ENCODE results near the gene SIPA1.
A peak's percentile ranks its signal among the peaks of the same experiment; 100 is the strongest.

SIPA1 gene

DNA sequence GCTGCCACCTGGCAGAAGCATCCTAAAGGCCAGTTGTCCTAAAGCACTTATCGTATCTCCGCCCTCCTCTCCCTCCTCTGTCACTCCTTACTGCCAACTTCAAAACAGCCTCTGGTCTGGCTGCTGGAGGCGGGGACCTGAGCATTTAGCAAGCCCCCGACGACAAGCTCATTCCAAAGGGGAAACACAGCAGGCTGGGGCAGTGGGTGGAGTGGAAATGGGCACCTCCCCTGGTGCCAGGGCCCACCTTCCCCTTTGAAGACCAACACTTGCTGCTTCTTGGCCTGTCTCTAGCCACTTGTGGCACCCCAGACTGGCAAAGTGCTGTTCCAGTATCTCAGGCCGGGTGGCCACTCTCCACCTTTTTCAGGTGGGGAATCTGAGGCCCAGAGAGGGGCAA lies 27.5 kb upstream of the SIPA1 start:
- DNase-seq: no peak

DNA sequence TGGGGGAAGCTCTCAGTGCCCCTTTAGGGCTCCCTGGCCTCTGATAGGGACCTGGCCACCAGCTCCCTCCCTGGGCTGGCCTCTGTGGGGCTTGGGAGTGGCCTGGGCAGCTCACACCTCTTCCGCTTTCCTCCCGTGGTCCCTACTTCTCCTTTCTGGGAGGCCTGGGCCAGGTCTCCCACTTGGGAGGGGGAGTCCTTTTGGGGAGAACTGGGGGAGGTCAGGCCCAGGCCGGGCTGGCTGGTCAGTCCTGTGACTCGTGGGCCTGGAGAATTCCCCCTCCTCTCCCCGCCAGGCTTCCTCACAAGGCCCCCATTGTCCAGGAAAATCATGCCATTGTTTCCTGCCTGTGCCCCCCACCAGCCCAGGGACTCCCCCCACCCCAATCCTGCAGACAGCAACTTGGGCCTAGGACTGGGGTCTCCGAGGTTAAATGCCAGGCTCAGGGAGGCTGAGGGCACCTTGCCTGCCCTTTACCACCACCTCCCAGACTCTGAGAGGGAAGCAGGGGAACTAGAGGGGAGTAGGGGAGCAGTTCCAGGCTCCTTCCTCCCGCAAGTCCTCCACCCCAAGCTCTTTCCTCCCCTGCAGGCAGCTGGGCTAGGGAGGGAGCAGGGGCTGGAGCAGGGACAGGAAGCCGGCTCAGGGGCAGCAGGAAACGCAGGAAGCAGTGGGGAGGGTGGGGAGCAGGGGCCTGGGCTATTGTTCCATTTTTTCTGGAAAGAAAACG lies 26.7 kb upstream of the SIPA1 start:
- no peak for DNase-seq

DNA sequence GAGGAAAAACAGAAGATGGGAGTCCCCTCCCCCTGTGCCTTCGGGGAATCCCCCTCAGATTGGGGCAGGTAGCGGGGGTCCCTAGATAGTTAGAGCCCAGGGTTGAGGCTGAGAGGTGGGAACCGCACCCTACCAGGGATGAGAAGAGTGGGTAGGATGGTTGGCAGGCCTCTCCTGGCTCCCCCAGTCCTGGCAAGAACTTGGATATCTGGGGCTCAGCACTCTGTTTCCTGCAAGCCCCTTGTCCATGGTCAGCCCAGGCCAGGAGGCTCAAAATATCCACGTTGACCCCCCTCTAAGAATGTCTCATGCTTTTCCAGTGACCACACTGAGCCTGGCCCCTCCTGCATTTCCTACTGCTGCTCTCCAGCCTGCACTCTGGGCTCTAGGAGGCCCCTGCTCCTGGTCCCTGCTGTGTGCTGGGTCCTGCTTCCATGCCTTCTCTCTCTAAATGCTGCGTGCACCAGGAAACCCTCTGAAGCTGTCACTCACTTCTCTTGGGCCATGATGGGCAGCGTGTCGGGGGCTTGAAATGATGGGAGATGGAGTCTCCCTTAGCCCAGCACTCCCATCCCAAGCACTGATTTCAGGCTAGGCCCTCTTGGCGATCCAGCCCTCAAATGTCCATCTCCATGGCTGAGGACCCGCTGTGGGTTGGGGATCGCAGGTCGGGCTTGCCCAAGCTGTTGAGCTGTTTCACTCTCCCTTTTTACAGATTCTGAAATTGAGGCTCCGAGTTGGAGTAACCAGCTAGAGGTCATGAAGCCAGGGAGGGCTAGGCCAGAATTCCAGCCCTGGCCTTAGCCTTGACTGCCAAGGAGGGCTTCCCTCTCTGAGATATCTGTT lies 25.9 kb upstream of the SIPA1 start:
- DNase-seq: no peak

DNA sequence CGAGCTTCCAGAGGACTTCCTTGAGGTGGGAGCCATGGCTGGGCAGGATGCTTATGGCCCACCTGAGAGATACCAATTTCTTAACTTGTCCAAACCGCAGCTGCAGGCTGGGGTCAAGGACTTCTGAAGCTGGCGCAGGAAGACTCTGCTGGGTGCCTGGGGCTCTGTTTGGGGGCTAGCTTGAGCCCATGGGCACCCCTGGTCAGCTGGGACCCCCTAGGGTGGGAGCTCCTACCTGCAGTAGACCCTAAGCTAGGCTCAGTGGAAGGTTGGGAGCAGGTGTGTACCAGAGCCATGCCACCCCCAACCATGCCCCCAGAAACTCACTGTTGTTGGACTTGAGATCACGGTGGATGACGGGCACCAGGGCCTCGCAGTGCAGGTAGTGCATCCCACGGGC lies 25.2 kb upstream of the SIPA1 start:
- DNase-seq: no peak

DNA sequence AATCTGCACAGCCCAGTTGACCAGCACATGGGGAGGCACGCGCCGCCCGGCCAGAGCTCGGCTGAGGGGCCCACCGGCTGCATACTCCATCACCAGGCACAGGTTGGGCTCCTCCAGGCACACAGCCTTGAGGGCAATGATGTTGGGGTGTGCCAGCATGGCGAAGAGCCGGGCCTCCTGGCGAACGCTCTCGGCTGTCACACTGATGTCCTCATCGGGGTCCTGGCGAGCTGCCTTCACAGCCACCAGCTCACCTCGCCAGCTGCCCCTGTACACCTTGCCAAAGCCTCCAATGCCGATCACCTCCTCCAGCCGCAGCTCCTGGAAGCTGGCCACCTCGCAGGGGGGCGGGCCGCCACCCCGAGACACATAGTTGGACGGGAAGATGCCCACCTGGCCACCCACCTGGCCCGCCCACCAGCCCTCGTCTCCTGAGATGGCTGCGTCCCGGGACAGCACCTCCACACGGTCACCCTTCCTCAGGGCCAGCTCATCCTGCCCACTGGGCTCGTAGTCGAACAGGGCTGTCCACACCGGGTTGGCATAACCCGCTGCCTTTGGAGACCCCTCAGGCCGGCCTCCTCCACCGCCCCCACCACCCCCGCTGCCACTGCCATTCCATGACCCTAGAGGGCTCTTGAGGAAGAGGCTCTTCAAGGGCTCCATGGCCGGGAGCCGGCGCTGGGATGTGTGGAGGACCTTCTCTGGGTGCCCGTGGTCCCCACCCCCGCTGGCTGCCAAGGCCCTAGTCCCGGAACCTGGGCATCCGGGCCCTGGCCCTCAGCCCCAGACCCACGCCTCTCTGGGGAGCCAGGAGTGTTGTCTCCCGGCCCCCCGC lies 24.6 kb upstream of the SIPA1 start:
- DNase-seq: no peak

DNA sequence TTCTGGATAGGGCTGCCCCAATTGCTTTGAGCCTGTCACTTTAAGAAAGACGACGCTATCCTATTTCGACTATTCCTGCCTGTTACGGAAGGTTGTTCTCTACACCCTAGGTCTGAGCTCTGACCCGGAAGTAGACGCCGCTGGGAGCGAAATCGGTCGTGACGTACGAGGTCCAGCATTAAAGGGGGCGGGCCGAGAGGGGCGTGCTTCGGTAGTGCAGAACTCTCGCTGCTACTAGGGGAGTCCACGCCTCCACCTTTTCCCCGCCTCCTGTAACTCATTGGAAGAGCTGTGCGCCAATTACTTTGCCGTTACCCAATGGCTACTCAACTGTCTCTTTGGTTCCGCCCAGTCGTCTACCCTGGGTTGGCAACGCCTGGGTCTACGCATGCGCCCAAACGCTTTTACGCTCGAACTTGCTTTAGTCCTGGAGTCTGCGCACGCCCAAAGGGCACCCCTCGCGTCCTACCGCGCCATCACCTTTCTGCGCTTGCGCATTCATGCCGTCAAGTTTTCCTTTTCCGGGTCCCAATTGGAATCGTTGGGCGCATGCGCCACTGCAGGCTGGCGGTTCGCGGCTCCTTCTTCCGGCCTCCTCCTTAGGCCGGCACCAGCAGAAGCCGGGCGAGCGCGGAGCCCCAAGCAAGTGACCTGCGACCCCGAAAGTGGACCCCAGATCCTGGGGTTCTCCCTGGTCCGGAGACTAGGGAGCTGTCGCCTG lies 22.5 kb upstream of the SIPA1 start, which contains the start of gene PCNX3:
Gene PCNX3, plus strand, starts transcription at position 548 of the 721 bp plus-strand sequence. CDS start 536 bp downstream, outside the sequence.
- peak; percentile 100 for DNase-seq

DNA sequence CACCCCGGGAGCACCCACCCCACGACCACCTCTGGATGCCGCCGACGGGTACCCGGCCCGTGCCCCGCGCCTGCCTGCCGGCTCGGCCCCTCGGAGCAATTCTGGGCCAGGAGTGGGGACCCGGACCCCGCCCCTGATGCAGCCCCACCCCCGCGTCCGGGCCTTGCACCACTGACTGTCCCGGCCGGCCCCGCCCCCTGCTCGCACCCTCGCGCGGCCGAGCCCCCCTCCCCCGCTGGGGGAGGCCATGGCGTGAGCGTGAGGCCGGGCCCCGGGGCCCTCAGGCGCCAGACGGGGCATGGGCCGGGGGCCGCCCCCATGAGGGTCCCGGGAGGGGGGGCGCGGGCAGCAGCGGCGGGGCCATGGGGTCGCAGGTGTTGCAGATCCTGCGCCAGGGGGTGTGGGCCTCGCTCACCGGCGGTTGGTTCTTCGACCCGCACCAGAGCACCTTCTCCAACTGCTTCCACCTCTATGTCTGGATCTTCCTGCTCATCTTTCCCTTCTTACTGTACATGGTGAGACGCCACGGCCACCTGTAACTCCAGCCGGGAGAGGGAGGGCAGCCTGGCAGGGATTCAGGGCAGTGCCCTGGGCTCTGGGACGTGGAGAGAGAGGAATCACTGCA lies 21.8 kb upstream of the SIPA1 start:
- no peak for DNase-seq

DNA sequence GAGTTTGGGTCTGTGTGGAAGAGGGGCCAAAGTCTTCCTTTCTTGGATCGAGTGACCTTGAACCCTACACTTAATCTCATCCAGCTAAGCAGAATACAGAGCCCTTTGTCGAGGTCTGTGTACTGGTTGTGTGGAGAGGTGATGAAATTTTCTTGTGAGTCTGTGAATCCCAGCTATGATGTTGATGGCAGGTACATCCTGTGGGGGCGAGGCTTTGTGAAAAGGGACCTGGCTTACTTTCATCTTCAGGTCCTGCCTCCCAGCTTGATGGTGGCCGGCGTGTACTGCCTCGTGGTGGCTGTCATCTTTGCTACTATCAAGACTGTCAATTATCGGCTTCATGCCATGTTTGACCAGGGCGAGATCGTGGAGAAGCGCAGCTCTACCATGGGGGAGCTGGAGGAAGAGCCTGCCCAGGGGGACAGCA lies 21.3 kb upstream of the SIPA1 start:
- no peak for DNase-seq

DNA sequence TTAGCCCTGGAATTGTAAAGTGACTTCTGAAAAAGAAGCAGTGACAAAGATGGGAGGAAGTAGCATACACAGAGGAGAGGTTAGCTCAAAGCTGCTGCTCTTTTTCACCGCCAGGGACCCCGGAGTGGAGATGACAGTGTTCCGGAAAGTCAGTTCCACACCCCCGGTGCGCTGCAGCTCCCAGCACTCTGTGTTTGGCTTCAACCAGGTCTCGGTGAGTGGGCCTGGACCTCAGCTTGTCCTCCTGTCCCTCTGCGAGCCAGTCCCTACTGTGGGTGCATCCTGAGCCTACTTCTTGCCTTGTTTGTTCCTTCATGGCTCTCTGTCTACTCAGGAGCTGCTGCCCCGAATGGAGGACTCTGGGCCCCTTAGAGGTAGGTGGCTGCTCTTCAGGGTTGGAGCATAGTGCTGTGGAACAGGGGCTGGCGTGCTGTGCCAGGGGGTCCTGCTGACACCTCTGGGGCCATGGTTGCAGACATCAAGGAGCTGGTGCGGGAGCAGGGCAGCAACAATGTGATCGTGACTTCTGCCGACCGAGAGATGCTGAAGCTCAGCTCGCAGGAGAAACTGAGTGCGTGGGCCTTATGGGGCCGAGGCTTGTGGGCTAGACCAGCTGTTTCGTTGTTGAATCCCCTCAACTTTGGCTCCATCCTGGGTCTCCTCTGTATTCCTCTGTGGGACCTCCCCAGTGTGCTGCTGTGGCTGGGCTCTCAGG lies 20.6 kb upstream of the SIPA1 start:
- DNase-seq: no peak

DNA sequence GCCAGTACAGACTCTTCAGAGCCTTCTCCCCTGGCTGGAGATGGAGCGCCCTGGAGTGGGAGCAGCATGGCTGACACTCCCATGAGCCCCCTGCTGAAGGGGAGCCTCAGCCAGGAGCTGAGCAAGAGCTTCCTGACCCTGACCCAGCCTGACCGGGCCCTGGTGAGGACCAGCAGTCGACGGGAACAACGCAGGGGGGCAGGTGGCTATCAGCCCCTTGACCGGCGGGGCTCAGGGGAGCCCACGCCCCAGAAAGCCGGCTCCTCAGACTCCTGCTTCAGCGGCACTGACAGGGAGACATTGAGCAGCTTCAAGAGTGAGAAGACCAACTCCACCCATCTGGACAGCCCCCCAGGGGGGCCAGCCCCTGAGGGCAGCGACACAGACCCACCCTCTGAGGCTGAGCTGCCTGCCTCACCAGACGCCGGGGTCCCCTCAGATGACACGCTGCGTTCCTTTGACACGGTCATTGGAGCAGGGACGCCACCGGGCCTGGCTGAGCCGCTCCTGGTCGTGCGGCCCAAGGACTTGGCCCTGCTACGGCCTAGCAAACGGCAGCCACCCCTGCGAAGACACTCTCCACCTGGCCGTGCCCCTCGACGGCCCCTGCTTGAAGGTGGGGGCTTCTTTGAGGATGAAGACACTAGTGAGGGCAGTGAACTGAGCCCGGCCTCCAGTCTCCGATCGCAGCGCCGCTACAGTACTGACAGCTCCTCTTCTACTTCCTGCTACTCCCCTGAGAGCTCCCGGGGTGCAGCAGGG lies 19.7 kb upstream of the SIPA1 start:
- DNase-seq: no peak

DNA sequence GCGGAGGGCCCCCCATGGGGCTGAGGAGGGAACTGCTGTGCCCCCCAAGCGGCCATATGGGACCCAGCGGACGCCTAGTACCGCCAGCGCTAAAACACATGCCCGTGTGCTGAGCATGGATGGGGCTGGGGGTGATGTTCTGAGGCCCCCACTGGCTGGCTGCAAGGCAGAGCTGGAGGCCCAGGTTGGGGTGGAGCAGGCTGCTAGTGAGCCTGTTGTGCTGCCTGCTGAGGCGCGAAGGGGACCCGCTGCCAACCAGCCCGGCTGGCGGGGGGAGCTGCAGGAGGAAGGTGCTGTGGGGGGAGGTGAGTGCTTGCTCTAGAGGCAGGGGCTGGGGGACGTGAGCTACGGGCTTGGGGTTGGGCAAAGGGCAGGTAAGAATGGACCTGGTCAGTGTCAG lies 19.1 kb upstream of the SIPA1 start:
- DNase-seq: no peak

DNA sequence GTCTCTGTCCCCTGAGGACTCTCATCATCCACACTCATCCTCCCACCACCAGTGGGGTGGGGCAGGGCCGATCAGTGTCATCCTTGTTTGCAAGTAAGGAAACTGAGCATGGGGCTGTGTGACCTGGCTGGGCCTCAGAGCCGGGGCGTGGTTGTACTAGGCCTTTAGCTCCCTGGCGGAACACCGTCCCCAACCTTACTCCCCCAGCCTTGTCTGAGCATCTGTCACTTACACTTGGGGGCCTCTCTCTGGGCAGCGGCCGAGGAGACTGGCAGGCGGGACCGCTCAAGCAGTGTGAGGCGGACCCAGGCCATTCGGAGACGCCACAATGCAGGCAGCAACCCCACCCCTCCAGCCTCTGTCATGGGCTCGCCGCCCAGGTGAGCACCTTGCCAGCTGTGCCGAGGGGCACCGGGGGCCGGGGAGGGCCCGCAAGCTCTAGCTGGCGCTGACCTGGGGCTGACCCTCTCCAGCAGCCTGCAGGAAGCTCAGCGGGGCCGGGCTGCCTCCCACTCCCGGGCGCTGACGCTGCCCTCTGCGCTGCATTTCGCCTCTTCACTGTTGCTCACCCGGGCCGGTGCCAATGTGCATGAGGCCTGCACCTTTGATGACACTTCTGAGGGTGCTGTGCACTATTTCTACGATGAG lies 18.5 kb upstream of the SIPA1 start:
- no peak for DNase-seq

DNA sequence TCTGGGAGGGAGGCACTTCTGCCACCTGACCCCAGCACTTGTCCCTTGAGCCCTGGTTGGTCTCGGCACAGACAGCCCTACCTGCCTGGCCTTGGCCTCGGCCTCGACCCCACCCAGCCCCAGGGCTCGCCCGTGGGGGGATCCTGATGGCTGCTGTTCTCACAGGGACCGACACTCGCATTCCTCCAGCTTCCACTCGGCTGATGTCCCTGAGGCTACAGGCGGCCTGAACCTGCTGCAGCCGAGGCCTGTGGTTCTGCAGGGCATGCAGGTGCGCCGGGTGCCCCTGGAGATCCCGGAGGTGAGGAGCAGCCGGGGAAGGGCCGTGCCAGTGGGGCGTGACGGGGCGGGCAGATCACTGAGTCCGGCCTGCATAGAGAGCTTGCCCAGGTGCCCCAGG lies 17.2 kb upstream of the SIPA1 start:
- DNase-seq: no peak

DNA sequence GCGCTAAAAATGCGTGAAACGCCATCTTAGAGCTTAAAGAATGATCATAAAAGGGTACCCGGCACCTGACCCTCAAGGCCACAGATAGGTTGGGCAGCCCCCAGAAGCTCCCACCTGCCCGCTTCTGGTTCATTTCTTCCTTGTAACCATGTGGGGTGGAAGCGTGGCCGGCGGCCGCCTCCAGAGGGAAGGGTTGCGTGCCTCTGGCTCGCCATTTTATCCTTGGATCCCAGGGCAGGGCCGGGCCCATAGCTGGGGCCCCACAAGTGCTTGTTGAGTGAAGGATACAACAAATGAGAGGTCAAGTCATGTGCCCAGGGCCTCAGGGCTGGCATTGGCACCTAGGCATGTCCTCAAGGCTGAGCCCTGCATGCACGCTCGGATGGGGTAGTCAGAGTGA lies 16.4 kb upstream of the SIPA1 start:
- no peak for DNase-seq

DNA sequence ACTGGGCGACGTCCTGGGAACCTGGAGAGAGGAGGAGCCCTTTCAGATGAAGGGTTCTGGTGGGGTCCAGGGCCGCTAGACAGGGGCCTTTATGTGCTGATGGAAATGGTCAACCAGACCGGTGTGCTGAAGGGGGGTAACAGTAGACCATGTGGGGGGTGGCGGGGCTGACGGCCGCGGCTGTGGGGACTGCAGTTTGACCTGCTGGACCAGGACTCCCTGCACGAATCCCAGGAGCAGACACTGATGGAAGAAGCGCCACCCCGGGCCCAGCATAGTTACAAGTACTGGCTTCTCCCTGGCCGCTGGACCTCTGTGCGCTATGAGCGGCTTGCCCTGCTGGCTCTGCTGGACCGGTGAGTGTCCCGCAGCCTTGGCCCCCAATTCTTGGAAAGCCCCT lies 15.9 kb upstream of the SIPA1 start:
- no peak for DNase-seq

DNA sequence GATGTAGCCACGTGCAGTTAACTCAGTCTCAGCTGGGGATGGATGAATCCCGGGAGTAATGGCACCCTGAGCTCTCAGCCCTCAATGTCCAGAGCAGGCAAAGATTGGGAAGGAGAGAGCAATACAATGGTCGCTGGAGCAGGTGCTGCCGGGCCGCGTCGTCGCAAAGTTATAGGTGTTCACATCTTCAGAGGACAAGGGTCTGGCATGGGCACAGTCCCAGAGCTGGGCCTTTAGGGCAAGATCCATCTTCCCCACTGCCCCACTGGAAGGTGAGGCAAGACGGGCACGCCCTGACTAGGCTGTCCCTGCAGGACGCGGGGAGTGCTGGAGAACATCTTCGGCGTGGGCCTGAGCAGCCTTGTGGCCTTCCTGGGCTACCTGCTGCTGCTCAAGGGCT lies 14.7 kb upstream of the SIPA1 start:
- no peak for DNase-seq

DNA sequence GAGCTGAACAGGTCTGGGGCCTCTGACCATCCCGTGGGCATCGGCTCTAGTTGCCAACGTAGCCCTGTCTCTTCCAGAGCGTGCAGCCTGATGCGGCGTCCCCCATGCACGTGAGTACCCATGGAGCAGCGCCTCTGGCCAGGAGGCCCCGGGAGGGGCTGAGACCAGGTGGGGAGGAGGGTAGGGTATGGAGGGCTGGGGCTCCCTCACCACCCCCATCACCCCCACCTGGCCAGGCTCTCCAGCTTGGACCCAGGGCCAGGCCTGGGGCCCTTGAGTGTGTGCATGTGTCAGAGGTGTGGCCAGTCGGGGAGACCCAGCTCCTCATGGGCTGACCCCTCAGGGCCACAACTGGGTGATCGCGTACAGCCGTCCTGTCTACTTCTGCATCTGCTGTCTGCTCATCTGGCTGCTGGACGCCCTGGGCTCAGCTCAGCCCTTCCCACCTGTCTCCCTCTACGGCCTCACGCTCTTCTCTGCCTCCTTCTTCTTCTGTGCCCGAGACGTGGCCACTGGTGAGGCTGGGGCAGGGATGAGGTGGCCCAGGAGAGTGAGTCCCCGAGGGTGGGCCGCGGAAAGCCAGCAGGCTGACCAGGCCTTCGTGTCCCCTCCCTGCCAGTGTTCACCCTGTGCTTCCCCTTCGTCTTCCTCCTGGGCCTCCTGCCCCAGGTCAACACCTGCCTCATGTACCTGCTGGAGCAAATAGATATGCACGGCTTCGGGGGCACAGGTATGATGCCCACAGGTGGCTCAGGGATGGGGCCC lies 13.9 kb upstream of the SIPA1 start:
- DNase-seq: no peak

DNA sequence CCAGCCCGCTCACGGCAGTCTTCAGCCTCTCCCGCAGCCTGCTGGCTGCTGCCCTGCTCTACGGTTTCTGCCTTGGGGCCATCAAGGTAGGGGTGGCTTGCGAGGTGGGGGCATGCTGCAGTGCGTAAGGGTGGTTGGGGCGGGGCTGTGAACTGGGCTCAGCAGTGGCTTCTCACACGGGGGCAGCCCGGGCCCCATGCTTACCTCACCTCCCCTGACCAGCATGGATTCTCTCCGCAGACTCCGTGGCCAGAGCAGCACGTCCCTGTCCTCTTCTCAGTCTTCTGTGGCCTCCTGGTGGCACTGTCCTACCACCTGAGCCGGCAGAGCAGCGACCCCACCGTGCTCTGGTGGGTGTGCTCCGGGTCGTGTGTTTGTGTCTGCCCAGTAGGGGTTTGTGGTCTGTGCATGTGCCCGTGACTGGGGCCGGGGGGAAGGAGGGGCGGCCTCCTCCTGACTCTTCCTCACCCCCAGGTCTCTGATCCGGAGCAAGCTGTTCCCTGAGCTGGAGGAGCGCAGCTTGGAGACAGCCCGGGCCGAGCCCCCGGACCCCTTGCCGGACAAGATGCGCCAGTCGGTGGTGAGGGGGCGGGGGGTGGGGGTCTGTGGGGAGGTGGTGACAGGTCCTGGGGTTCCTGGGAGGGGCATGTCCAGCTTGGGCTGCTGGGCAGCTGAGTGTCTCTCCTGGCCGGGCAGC lies 12.8 kb upstream of the SIPA1 start:
- no peak for DNase-seq

Measured in NCI-H1417 treated with DMSO at 0.1 percent for 48 hours (cell line).